GM23338 (cell line): ENCODE measurements around the gene TSBP1. TPM values are rescaled to one million over a fixed set of nuclear protein-coding genes. Genes with fewer than 3 reads are reported as not detected.

Experiments
- ATAC-seq: fragments of 200-7000 bp; cut with Tn5 transposase; 3 replicates; pipeline ENCODE4 v1.9.1; 2020
- DNase-seq: peaks from one replicate; pipeline ENCODE4 v3.0.0-alpha.2; 2015; ENCODE audit warnings: low spot score
- H2AFZ ChIP-seq: fragments of 200-600 bp; sonication (generic); 2 replicates; pipeline ENCODE4 v1.8.0; 2016; ENCODE audit warnings: antibody characterized with exemption, mild to moderate bottlenecking, moderate library complexity
- H3F3A ChIP-seq: fragments of 200-600 bp; sonication (generic); replicated peaks from 2 replicates; pipeline ENCODE4 v1.8.0; 2017; ENCODE audit warnings: antibody characterized with exemption, mixed run types, low read depth
- H3K27ac ChIP-seq: fragments of 200-600 bp; sonication (generic); 2 replicates; pipeline ENCODE4 v1.6.1; 2016; ENCODE audit warnings: low read depth
- H3K27me3 ChIP-seq: fragments of 200-600 bp; sonication (generic); 2 replicates; pipeline ENCODE4 v1.8.0; 2016; ENCODE audit warnings: mild to moderate bottlenecking, mixed run types, moderate library complexity; ENCODE audit not compliant: insufficient read depth
- H3K36me3 ChIP-seq: fragments of 200-600 bp; sonication (generic); 2 replicates; pipeline ENCODE4 v1.8.0; 2016; ENCODE audit warnings: mild to moderate bottlenecking; ENCODE audit not compliant: insufficient read depth
- H3K4me1 ChIP-seq: fragments of 200-600 bp; sonication (generic); 2 replicates; pipeline ENCODE4 v1.8.0; 2016; ENCODE audit warnings: mild to moderate bottlenecking, moderate library complexity; ENCODE audit not compliant: insufficient read depth
- H3K4me2 ChIP-seq: fragments of 200-600 bp; sonication (generic); 2 replicates; pipeline ENCODE4 v1.7.1; 2017; ENCODE audit warnings: mixed run types
- H3K4me3 ChIP-seq: fragments of 200-600 bp; sonication (generic); 2 replicates; pipeline ENCODE4 v1.6.1; 2016; ENCODE audit warnings: mixed run types
- H3K79me2 ChIP-seq: fragments of 200-600 bp; sonication (generic); replicated peaks from 2 replicates; pipeline ENCODE4 v1.8.0; 2017; ENCODE audit warnings: mild to moderate bottlenecking; ENCODE audit not compliant: insufficient read depth
- H3K9me2 ChIP-seq: fragments of 200-600 bp; sonication (generic); 2 replicates; pipeline ENCODE4 v1.8.0; 2017; ENCODE audit not compliant: insufficient read depth
- H4K20me1 ChIP-seq: fragments of 200-600 bp; sonication (generic); replicated peaks from 2 replicates; pipeline ENCODE4 v1.8.0; 2017; ENCODE audit warnings: mild to moderate bottlenecking; ENCODE audit not compliant: insufficient read depth
- H3K27ac Mint-ChIP-seq: 2 replicates; pipeline ENCODE4 v1.8.0; 2020; ENCODE audit warnings: inconsistent platforms, mild to moderate bottlenecking, moderate library complexity, mixed read lengths
- H3K27me3 Mint-ChIP-seq: 3 replicates; pipeline ENCODE4 v1.8.0; 2022; ENCODE audit warnings: low read depth, mild to moderate bottlenecking, moderate library complexity, mixed read lengths, inconsistent platforms; ENCODE audit not compliant: insufficient read depth, poor library complexity
- H3K36me3 Mint-ChIP-seq: 3 replicates; pipeline ENCODE4 v1.8.0; 2021; ENCODE audit warnings: low read depth, mild to moderate bottlenecking, inconsistent platforms, moderate library complexity, mixed read lengths
- H3K4me1 Mint-ChIP-seq: 3 replicates; pipeline ENCODE4 v1.8.0; 2020; ENCODE audit warnings: mild to moderate bottlenecking, inconsistent platforms, mixed read lengths
- H3K4me3 Mint-ChIP-seq: 3 replicates; pipeline ENCODE4 v1.8.0; 2021; ENCODE audit warnings: moderate library complexity, mild to moderate bottlenecking, inconsistent platforms, mixed read lengths
- H3K9me3 Mint-ChIP-seq: 3 replicates; pipeline ENCODE4 v1.8.0; 2020; ENCODE audit warnings: moderate library complexity, mild to moderate bottlenecking, inconsistent platforms, mixed read lengths
- CREB1 ChIP-seq: fragments of 250-450 bp; sonication (Bioruptor Pico); IDR thresholded peaks from 2 replicates; pipeline ENCODE4 v1.5.0; 2020; ENCODE audit warnings: low read depth, mild to moderate bottlenecking, moderate library complexity
- CTCF ChIP-seq, 2 experiments: fragments of 200-600 bp in 1 of 2; sonication (generic) in 1 of 2; conservative IDR thresholded peaks; 2 replicates each; pipeline versions ENCODE4 v1.5.1 to v1.6.1; 2016 to 2017; ENCODE audit warnings: antibody characterized with exemption in 2 of 2, low read depth in 2 of 2, mild to moderate bottlenecking in 2 of 2, moderate library complexity in 1 of 2
- ETS1 ChIP-seq: IDR thresholded peaks from 2 replicates; pipeline ENCODE4 v1.6.1; 2016; ENCODE audit warnings: antibody characterized with exemption
- EZH2 ChIP-seq: fragments of 200-600 bp; sonication (generic); IDR thresholded peaks from one replicate; pipeline ENCODE4 v1.8.0; 2017; ENCODE audit warnings: antibody characterized with exemption, mild to moderate bottlenecking, low read depth; ENCODE audit not compliant: unreplicated experiment
- JUNB ChIP-seq: IDR thresholded peaks from one replicate; pipeline ENCODE4 v1.6.1; 2016; ENCODE audit warnings: antibody characterized with exemption; ENCODE audit not compliant: unreplicated experiment
- NANOG ChIP-seq: IDR thresholded peaks from 2 replicates; pipeline ENCODE4 v1.6.1; 2016; ENCODE audit warnings: antibody characterized with exemption, borderline replicate concordance
- POLR2AphosphoS5 ChIP-seq: IDR thresholded peaks from 2 replicates; pipeline ENCODE4 v1.6.1; 2016; ENCODE audit warnings: antibody characterized with exemption, low read depth
- STAT1 ChIP-seq: IDR thresholded peaks from one replicate; pipeline ENCODE4 v1.6.1; 2016; ENCODE audit warnings: antibody characterized with exemption; ENCODE audit not compliant: unreplicated experiment
- ZNF114 ChIP-seq: fragments of 250-450 bp; sonication (Bioruptor Pico); IDR thresholded peaks from 2 replicates; pipeline ENCODE4 v1.5.0; 2020; ENCODE audit warnings: mild to moderate bottlenecking, moderate library complexity
- ZNF331 ChIP-seq: fragments of 250-450 bp; sonication (Bioruptor Pico); IDR thresholded peaks from 2 replicates; pipeline ENCODE4 v1.5.0; 2020; ENCODE audit warnings: low read depth, mild to moderate bottlenecking, moderate library complexity
- ZNF462 ChIP-seq: fragments of 250-450 bp; sonication (Bioruptor Pico); IDR thresholded peaks from 2 replicates; pipeline ENCODE4 v1.5.0; 2020; ENCODE audit warnings: mild to moderate bottlenecking, moderate library complexity
- polyA plus RNA-seq: library from polyadenylated mRNA; unstranded; fragments of >200 nt; fragmentation: Nextera tagmentation; extraction: Ambion mirVana; gene quantifications from 2 replicates; pipeline ENCODE4 v1.2.1, GENCODE V29; 2016
- total RNA-seq: library from RNA; depleted of rRNA; stranded (reverse); fragments of >200 nt; shearing (Covaris generic); gene quantifications from 2 replicates; pipeline ENCODE4 v1.2.3, GENCODE V29; 2014

The TSBP1 gene
- total and polyA plus RNA-seq, 2 experiments from 2014 or later = 0.15 TPM; not detected in 1

GRCh38 chr6:32267035-32267434 lies 104.7 kb downstream of the TSBP1 start:
- no peak overlapping the region for H3K4me3 Mint-ChIP-seq

More at GRCh38 chr6:32267035-32267434, 104.7 kb downstream of the TSBP1 start:
- no peak for DNase-seq
- no peak for ATAC-seq
- Mint-ChIP-seq H3K9me3 (peaks cover 16% of the 10 kb centered on the region; the same call in 1 of the 3 replicates), H3K27me3 (peaks cover 1% of the 10 kb centered on the region), H3K4me1 (no peaks in the 10 kb centered on the region), H3K27ac (no peak overlapping the region), H3K36me3 (peaks cover 36% of the 10 kb centered on the region)
- no peak for TF ChIP-seq STAT1
- no peak for TF ChIP-seq EZH2
- TF ChIP-seq NANOG = no peak
- TF ChIP-seq ETS1 = no peak
- no peak for TF ChIP-seq CREB1 (CRISPR knock-in tag)
- TF ChIP-seq ZNF462 = no peak
- no peak for TF ChIP-seq ZNF331 (CRISPR knock-in tag)
- TF ChIP-seq JUNB = no peak
- no peak for TF ChIP-seq POLR2AphosphoS5
- no peak for TF ChIP-seq CTCF (conservative IDR thresholded peaks at IDR 0.05; ENCODE audit: low read depth in 2 of 2)
- no peak for TF ChIP-seq ZNF114
- H3K27ac ChIP-seq = no peak overlapping the region
- no peak overlapping the region for H3K4me3 ChIP-seq
- H4K20me1 ChIP-seq = no peaks in the 10 kb centered on the region
- no peaks in the 10 kb centered on the region; the same call in 1 of the 2 replicates for H3K9me2 ChIP-seq
- H2AFZ ChIP-seq = no peak overlapping the region
- peaks cover 4% of the 10 kb centered on the region; the same call in 1 of the 2 replicates for H3K79me2 ChIP-seq
- no peaks in the 10 kb centered on the region for H3K27me3 ChIP-seq
- H3K4me2 ChIP-seq = no peak overlapping the region
- H3K4me1 ChIP-seq = no peaks in the 10 kb centered on the region
- H3K36me3 ChIP-seq = no peaks in the 10 kb centered on the region
- H3F3A ChIP-seq = no peaks in the 10 kb centered on the region
